Cardiac fibroblast (primary cell): ENCODE data around the gene STT3B.

Experiments used
- DNase-seq, 2 donors: peaks; one replicate each; pipeline versions ENCODE4 v3.0.0 to v3.0.0-alpha.2; 2010; ENCODE audit warnings: low read depth in 2 of 2
- H3K4me3 ChIP-seq, 2 donors: replicated peaks in 1 of 2; 1 replicate in 1 of 2; 2 replicates in 1 of 2; pipeline ENCODE4 v1.5.1; 2011; ENCODE audit warnings: low read depth in 2 of 2, low read length in 2 of 2, mild to moderate bottlenecking in 2 of 2, moderate library complexity in 1 of 2
- CTCF ChIP-seq: IDR thresholded peaks from one replicate; pipeline ENCODE4 v1.5.1; 2011; ENCODE audit warnings: low read depth, mild to moderate bottlenecking, low read length, inconsistent platforms

STT3B gene

GRCh38 chr3:31536497-31536896, 3.8 kb downstream of the STT3B start:
- DNase-seq: peak; percentile 13 to 29
- H3K4me3 ChIP-seq: no peak overlapping the region
- no peak for TF ChIP-seq CTCF

- no peak for TF ChIP-seq CTCF
- no peak for DNase-seq
- no peak overlapping the region for H3K4me3 ChIP-seq
Measured at GRCh38 chr3:31538801-31539200, 6.1 kb downstream of the STT3B start.

- no peak for TF ChIP-seq CTCF
- DNase-seq: no peak
- H3K4me3 ChIP-seq: no peak overlapping the region
Measured at GRCh38 chr3:31539275-31539674, 6.5 kb downstream of the STT3B start.

- peak in 1 of 2 donors; percentile 25 for DNase-seq
- TF ChIP-seq CTCF: no peak
- H3K4me3 ChIP-seq: no peak overlapping the region
Measured at GRCh38 chr3:31541089-31541488, 8.4 kb downstream of the STT3B start.

GRCh38 chr3:31542246-31542645, 9.5 kb downstream of the STT3B start:
- H3K4me3 ChIP-seq: no peak overlapping the region
- DNase-seq: no peak
- no peak for TF ChIP-seq CTCF

- TF ChIP-seq CTCF: no peak
- no peak overlapping the region for H3K4me3 ChIP-seq
- DNase-seq: peak; percentile 35 to 63
Measured at GRCh38 chr3:31543375-31543774, 10.7 kb downstream of the STT3B start.

GRCh38 chr3:31544634-31545033, 11.9 kb downstream of the STT3B start:
- DNase-seq: peak; percentile 23 to 55
- no peak overlapping the region for H3K4me3 ChIP-seq
- no peak for TF ChIP-seq CTCF
